ENCODE results near the gene GRIA4. TPM values are rescaled to one million over a fixed set of nuclear protein-coding genes. Genes with fewer than 3 reads are reported as not detected.
A peak's percentile ranks its signal among the peaks of the same experiment; 100 is the strongest.

GRIA4 gene
- total RNA-seq, 1 donor from 2014 or later: 13.6 TPM

- TF ChIP-seq CTCF (IDR thresholded peaks at IDR 0.05; ENCODE audit: partially characterized antibody, unreplicated experiment): no peak
- H3K36me3 Mint-ChIP-seq (ENCODE audit: unreplicated experiment): no peaks in the 10 kb centered on the region
- H3K4me3 Mint-ChIP-seq (ENCODE audit: unreplicated experiment): no peak overlapping the region
- H3K9me3 Mint-ChIP-seq (ENCODE audit: unreplicated experiment): no peaks in the 10 kb centered on the region
- no peaks in the 10 kb centered on the region for H3K4me1 Mint-ChIP-seq (ENCODE audit: low read depth, unreplicated experiment)
- DNase-seq: no peak
- H3K27me3 Mint-ChIP-seq (ENCODE audit: unreplicated experiment): peaks cover 3% of the 10 kb centered on the region
- H3K27ac Mint-ChIP-seq (ENCODE audit: unreplicated experiment): no peak overlapping the region
Observed at GRCh38 chr11:105603156-105603555, 6.7 kb upstream of the GRIA4 start.

- no peaks in the 10 kb centered on the region for H3K36me3 Mint-ChIP-seq (ENCODE audit: unreplicated experiment)
- TF ChIP-seq CTCF (IDR thresholded peaks at IDR 0.05; ENCODE audit: partially characterized antibody, unreplicated experiment): no peak
- peak overlapping the region; percentile 96 for H3K4me3 Mint-ChIP-seq (ENCODE audit: unreplicated experiment)
- no peak overlapping the region for H3K27ac Mint-ChIP-seq (ENCODE audit: unreplicated experiment)
- peaks cover 8% of the 10 kb centered on the region for H3K9me3 Mint-ChIP-seq (ENCODE audit: unreplicated experiment)
- DNase-seq: peak; percentile 40
- peaks cover 6% of the 10 kb centered on the region for H3K27me3 Mint-ChIP-seq (ENCODE audit: unreplicated experiment)
- peaks cover 3% of the 10 kb centered on the region for H3K4me1 Mint-ChIP-seq (ENCODE audit: low read depth, unreplicated experiment)
Observed at GRCh38 chr11:105609341-105609781, 512 bp upstream of the GRIA4 start.

- Mint-ChIP-seq H3K27me3 (ENCODE audit: unreplicated experiment) (peaks cover 5% of the 10 kb centered on the region), H3K4me1 (ENCODE audit: low read depth, unreplicated experiment) (peaks cover 3% of the 10 kb centered on the region), H3K9me3 (ENCODE audit: unreplicated experiment) (peaks cover 8% of the 10 kb centered on the region), H3K4me3 (ENCODE audit: unreplicated experiment) (peak overlapping the region; percentile 96), H3K27ac (ENCODE audit: unreplicated experiment) (peak overlapping the region; percentile 41), H3K36me3 (ENCODE audit: unreplicated experiment) (no peaks in the 10 kb centered on the region)
- TF ChIP-seq CTCF (IDR thresholded peaks at IDR 0.05; ENCODE audit: partially characterized antibody, unreplicated experiment): no peak
- no peak for DNase-seq
Observed at GRCh38 chr11:105610871-105611571, 1.1 kb downstream of the GRIA4 start.

GRCh38 chr11:105611572-105612441 lies 1.9 kb downstream of the GRIA4 start:
- Mint-ChIP-seq H3K36me3 (ENCODE audit: unreplicated experiment) (no peaks in the 10 kb centered on the region), H3K4me3 (ENCODE audit: unreplicated experiment) (peak overlapping the region; percentile 96), H3K4me1 (ENCODE audit: low read depth, unreplicated experiment) (peaks cover 3% of the 10 kb centered on the region), H3K9me3 (ENCODE audit: unreplicated experiment) (peaks cover 8% of the 10 kb centered on the region), H3K27me3 (ENCODE audit: unreplicated experiment) (peaks cover 5% of the 10 kb centered on the region), H3K27ac (ENCODE audit: unreplicated experiment) (peak overlapping the region; percentile 39)
- no peak for TF ChIP-seq CTCF (IDR thresholded peaks at IDR 0.05; ENCODE audit: partially characterized antibody, unreplicated experiment)
- DNase-seq: no peak
